T follicular helper cell (primary cell): Measurements from ENCODE around the gene CTXND1.

Experiments used
- DNase-seq: peaks from one replicate; pipeline ENCODE4 v3.0.0-alpha.2; 2020; ENCODE audit warnings: low read depth

The CTXND1 gene

DNA sequence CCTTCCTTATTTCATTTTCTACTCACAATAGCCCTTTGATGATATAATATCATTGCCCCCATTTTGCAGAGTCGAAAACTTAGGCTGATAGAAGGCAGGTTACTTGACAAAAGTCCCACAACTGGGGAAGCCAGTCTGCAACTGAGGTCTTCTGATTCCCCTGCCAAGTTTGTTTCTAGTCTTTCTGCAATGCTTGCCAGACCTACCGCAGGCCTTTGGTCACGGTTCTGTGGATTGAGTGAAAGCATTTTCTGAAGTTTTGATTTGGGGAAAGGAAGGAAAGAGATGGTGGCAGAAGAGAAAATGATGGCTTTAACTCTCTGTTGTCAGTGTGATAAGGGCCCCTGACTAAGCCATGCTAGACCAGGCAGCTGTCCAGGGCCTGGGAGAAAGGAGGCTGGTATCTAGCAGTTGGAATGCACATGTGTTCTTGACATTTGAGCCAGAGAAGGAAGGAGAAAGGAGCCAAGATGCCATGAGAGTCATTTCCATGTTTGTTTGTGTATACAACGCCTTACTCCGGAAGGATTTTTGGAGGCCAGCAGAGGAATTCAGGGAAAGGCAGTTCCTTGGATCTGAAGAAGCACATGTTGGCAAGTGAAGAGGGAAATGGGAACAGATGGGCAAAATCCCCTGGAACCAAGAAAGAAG lies 69.3 kb downstream of the CTXND1 start:
- DNase-seq: no peak

DNA sequence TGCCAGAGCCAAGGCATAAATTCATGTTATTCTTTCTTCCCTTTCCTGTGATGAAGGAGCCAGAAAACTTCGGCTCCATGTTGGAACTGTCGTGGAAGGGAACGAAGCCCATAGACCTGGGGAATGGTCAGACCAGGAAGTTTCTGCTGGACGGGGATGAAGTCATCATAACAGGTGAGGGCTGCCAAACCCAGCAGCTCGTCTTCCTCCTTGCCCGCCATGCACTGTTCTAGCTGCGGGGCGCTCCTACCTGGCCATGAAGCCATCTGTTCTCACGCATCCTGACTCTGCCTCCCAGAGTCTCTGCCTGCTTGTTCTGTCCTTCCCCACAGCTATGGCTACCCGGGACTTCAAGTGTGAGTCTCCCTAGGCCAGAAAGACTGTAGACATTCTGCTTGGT lies 71.0 kb downstream of the CTXND1 start:
- DNase-seq: no peak

DNA sequence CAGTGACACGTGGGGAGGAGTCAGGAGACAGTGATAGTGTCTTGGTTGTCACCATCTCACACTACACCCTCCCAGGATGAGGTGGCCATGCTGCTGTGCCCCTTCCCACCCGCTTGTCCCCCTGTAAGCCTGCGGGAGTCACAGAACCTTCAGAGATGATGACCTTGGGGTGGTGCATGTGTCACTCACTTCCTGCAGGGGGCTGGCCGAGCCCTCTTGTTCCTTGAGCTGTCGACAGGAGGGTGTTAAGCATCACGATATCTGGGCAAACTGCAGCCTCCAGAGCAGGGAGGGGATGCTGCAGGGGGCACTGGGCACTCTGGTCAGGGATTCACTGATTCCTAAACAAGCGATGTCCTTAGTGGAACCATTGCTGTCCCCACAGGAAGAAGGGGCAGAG lies 71.5 kb downstream of the CTXND1 start:
- no peak for DNase-seq

DNA sequence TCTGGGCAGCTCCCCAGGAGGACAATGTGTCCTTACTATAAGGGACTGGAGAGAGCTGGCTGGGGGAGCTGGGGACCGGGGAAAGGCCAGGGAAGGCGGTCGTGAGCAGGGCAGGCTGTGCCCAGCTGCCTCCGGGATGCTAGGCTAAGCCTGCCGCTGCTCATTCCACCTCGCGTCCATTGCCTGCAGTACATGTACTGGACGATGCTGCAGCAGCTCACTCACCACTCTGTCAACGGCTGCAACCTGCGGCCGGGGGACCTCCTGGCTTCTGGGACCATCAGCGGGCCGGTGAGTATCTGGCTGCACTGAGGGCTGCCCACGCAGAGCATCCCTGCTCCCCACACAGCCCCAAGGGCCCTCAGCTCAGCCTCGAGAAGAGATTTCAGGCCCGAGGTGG lies 72.1 kb downstream of the CTXND1 start:
- no peak for DNase-seq

DNA sequence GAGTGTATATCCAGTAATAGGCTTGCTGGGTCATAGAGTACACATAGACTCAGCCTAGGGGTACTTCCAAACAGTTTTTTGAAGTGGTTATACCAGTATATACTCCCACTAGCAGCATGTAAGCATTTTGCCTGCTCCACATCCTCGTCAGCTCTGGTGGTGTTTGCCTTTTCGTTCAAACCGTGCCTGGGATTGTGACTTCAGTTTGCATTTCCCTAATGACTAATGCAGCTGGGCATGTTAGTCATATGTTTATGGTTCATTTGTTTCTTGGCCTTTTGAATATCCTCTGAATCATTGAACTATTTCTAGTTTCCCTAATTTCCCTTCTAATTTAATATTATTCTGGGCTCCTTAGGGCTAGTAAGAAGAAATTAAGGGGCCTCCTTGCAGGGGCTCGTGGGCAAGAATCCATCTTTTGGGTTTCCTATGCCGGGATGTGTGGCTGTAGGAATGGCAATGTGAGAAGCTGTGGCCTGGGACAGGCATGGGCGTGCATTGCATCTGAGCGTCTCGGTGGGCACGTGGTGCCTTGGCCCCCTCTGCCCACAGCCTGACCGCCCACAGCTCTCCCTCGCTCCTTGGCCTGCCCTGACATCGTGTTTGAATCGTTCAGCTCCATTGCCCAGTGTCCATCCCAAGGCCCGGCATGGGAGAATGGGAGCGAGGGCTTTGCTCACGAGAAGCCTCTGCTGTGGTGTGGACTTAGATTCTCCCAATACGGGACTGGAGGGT lies 72.8 kb downstream of the CTXND1 start:
- no peak for DNase-seq

GRCh38 chr15:80177156-80177555 lies 74.9 kb downstream of the CTXND1 start:
- DNase-seq: no peak

GRCh38 chr15:80176443-80176842 lies 75.6 kb downstream of the CTXND1 start:
- no peak for DNase-seq

DNA sequence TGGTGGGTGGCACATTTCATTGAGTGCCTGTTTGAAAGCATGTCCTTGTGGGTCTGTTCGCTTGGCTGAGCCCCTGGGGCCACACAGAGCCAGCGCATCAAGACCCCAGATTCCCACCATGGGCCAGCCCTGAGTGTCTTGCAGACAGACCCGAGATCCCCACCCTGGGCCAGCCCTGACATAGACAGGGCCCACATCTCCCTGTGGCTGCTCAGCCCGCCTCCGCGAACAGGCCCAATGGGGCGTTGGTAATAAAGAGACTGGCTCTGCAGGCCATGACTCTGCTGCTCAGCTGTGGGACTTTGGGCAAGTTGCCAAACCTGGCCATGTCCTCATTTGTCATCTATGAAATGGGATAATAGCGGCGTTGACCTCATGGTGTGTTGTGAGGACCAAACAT lies 76.6 kb downstream of the CTXND1 start:
- no peak for DNase-seq

DNA sequence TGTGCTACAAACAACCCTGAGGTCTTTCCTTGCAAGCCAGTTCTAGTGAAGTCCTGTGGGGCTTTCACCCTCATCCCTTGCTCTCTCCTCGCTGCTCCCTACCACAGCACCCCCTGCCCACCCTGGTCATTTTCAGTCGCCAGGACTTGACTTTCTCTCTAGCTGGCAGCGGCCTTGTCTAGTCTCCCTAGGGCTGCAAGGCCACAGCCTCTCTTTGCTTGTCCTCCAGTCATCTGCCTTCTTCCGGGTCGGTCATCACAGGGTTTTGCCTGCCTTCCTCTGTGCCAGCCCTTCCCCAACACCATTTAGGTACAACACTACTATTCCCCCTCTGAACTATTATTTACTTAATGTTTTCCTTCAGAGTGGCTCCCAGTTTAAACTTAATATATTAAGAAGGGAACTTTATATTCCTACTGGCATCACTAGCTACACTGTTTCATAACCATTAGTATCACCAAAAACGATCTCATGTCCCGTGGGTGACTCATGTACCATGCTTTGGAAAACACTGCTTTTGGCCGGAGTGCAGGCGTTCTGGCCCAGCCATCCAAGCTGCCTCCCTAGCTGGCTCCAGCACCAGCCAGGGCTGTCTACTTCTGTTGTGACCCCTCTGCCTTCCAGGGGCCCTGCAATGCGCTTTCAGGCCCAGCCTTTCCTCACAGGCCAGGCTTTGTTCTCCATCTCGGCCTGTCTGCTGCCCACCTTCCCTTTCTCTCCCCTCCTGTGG lies 77.8 kb downstream of the CTXND1 start:
- DNase-seq: no peak

DNA sequence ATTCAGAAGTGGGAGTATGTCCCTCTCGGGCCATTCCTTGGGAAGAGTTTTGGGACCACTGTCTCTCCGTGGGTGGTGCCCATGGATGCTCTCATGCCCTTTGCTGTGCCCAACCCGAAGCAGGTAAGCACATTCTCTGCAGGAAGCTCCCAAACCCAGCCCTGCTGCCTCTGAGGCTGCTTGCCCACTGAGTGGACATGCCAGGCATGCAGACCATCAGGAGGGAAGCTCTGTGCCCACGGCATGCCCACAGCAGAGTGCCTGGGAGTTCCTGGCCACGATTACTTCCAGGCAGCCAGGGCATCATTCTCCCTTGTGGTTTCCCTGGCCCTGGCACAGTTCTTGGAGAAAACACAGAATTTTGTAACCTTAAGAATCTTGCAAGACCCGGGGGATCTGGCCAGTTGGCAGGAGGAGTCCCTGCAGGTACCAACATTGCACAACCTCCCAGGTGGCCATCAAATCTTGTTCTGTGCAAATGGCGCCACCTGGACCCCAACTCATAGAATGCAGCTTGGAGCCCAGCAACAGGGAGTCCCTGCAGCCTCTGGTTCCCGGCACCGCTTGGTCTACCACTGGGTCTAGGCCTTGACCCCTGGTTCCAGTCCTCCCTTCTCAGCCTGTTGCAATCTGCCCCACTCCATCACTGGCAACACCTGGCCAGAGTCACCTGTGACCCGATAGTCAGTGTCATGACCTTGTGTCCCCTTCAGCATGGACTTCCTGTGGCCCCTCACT lies 78.8 kb downstream of the CTXND1 start:
- peak; percentile 45 for DNase-seq

DNA sequence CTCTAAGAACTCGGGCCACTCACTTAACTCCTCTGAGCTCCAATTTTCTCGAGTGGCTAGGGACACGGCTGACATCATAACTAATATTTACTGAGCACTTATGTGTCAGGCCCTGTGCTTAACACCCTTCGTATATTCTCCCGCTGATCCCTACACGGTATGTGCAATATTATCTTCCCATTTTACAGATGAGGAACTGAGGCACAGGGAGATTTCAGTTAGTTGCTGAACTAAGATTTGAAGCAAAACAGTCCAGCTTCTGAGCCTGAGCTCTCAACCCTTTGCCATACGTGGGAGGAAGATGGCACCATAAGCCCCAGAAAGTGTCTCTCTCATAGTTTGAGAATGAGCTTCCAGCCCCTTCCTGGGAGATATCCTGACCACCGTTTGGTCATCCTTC lies 79.6 kb downstream of the CTXND1 start:
- DNase-seq: no peak

DNA sequence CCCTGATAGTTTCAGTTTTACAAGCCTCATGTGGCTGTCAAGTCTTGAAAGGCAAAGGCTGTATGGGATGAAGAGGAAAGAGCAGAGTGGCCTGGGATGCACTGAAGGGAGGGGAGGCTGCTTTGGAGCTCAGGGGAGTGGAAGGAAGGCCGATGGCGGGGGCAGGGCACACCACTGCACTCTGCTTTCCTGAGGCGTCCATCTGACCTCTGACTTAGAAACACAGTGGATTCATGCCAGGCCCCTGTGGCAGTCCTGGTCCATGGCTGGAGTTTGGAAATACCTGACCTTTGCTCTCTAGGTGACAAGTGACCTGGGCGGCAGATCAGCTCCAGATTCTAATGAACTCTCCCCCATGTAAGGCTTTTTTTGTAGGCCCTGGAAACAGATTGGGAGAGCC lies 80.2 kb downstream of the CTXND1 start:
- DNase-seq: no peak

DNA sequence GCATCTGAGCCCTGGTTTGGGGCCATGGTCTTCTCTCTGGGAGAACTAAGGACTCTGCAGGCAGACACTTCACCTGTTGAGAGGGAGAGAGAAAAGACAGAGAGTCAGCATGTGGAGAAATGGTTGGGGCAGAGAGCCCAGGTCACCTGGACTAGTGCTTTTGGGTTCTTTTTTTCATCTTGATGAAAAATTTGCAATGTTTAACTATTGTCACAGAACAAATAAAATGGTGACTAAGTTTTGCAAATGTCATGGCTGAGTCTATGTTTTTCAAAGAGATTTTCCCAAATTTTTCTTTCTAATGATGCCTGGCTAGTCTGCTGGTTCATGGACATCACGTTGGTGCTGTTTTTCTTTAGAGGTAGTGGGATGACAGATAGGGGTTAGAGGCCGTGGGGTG lies 81.4 kb downstream of the CTXND1 start:
- DNase-seq: no peak

DNA sequence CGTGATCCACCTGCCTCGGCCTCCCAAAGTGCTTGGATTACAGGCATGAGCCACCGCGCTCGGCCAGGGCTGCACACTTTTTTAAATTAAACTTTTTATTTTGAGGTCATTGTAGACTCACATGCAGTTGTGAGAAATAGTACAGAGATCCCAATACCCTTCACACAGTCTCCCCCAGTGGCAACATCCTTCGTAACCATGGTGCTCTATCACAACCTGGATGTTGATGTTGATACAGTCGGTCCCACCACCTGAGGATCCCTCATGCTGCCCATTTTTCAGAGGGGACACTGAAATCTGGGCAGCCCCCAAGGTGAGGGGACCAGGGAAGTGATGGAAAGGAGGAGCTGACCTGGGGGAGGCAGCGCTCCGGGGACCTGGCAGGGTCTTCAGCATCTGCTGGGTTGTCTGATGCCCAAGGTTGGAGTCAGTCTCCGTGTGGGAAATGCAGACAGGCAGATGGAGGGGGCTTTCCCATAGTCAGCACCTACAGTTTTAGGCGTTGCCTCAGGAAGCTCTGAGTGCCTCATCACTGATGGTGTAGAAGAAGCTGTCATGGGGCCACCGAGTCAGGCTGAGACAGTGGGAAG lies 82.2 kb downstream of the CTXND1 start:
- no peak for DNase-seq

GRCh38 chr15:80168421-80168820 lies 83.6 kb downstream of the CTXND1 start:
- DNase-seq: no peak

- DNase-seq: no peak
Measured at GRCh38 chr15:80167936-80168335, 84.1 kb downstream of the CTXND1 start.

DNA sequence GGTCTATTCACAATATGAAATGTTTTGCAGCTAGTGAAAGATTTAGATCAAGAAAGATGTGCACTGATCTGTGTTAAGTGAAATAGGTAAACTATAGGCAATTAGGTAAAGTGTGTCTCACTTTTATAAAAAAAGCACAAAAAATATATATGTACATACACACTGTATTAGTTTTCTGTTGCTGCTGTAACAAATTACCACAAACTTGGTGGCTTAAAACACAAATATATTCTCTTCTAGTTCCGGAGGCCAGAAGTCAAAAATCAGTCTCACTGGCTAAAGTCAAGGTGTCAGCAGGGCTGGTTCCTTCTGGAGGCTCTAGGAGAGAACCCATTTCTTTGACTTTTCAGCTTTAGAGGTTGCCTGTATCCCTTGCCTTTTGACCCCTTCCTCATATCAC lies 88.1 kb downstream of the CTXND1 start:
- DNase-seq: no peak

- DNase-seq: no peak
Measured at GRCh38 chr15:80163217-80163616, 88.8 kb downstream of the CTXND1 start.

- DNase-seq: no peak
Measured at GRCh38 chr15:80162059-80162554, 89.9 kb downstream of the CTXND1 start.

GRCh38 chr15:80161468-80162016 lies 90.5 kb downstream of the CTXND1 start:
- no peak for DNase-seq

- no peak for DNase-seq
Measured at GRCh38 chr15:80160570-80161156, 91.3 kb downstream of the CTXND1 start.
